SKM-1 (cell line): ENCODE measurements around the gene SYNGAP1.
A peak's percentile ranks its signal among the peaks of the same experiment; 100 is the strongest.
"Not testable (repeated sequence)": the region's sequence is repeated elsewhere in the genome, so short reads cannot be mapped to it uniquely, and the experiment has no call there.

Experiments used
- DNase-seq: peaks from one replicate; lab custom pipeline; 2025; ENCODE audit not compliant: unreplicated experiment; lab: John Stamatoyannopoulos, UW

Gene SYNGAP1

DNA sequence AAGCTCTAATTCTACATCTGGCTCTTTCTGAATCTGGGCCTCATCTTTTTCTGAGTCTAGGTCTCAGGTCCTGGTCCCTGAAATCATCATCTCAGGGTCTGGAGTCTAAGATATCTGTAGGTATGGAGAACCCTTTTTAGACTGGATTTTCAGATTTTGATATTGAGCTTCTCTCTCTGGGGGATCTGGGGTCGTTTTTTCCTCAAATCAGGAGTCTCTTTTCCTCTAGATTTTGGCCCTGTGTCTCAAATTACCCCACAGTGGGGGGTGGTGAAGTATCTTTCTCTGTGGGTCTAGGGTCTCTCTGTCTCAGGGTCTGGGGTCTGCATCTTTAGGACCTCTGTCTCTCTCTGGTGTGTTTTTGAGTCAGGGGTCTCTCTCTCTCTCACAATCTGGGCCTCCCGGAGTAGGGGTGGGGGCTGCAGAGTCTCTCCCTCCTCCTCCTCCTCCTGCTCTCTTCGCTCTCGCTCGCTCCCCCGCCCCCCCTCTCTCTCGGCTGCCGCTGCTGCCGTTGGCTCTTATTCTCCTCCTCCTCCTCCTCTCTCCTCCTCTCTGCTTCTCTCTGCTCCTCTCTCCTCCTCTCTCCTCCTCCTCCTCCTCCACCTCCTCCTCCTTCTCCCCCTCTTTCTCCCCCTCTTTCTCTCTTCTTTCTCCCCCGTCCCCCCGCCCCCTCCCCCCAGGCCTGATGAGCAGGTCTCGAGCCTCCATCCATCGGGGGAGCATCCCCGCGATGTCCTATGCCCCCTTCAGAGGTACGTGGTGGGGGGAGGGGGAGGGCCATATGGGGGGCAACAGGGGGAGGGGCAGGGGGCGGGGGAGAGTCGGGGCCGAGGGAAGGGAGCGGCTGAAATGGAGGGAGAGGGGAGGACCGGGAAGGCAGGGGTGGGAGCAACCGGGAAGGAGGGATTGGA is at the start of gene SYNGAP1:
SYNGAP1 (plus strand) TSS at position 486 of the 911 bp plus-strand sequence; CDS start at position 686, 200 bp downstream.
- no peak for DNase-seq

DNA sequence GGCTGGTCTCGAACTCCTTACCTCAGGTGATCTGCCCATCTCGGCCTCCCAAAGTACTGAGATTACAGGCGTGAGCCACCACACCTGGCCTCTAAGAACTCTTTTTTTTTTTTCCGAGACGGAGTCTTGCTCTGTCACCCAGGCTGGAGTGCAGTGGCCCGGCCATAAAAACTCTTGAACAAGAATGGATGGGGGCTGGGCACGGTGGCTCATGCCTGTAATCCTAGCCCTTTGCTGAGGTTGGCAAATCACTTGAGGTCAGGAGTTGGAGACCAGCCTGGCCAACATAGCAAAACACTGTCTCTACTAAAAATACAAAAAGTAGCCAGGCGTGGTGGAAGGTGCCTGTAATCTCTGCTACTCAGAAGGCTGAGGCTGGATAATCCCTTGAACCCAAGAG is 48.0 kb upstream of the SYNGAP1 start:
- not testable (repeated sequence) for DNase-seq

DNA sequence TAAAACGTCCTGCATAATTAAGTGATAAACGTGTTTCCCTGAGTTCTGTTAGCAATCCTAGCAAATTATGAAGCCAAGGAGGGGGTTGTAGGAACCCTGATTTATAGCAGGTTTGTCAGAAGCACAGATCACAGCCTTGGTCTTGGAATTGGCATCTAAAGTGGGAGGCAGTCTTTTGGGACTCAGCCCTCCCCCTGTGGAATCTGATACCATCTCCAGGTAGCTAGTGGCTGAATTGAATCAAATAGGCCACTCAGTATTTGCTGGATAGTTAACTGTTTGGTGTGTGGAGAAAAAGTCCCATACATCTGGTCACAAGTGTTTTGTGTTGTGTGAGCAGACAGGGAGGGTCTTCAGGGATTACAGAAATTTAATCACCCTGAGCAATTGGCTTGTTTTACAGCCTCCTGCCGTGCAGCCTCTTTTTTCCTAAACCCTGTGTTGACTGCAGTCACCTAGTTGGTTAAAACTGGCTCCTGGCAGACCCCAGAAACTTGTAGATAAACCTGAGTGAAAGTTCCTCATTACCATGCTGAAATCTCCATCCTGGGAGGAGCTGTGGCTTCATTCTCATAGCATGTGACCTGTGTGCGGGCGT is 47.2 kb upstream of the SYNGAP1 start:
- no peak for DNase-seq

DNA sequence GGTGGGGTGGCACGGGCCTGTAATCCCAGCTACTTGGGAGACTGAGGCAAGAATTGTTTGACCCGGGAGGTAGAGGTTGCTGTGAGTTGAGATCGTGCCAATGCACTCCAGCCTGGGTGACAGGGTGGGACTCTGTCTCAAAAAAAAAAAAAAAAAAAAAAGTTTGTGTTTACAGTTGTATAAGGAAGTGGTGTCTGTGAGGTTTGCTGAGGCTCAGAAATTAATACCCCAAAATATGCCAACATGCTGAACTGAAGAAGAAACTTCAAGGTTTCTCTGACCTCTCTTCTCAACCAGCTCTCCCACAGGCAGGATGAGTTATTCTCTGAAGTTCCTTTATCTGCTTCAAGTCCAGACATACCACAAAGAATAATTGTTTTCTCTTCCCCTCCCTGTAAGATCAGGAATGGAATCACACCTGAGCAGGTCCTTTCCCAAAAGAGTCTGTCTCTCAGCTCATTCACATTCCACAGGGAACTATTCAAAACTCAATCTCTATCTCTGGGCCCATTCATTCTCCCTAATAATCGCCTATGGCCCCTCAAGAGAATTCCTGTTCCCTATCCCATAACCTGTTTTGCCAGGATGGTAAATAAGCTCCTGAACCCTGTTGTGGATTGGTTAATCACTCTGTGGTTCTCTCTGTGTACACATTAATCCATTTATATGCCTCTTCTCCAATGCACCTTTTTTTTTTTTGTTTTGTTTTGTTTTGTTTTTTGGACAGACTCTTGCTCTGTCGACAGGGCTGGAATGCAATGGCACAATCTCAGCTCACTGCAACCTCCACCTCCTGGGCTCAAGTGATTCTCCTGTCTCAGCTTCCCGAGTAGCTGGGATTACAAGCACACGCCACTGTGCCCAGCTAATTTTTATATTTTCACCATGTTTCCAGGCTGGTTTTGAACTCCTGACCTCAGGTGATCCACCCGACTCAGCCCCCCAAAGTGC is 45.6 kb upstream of the SYNGAP1 start:
- no peak for DNase-seq

DNA sequence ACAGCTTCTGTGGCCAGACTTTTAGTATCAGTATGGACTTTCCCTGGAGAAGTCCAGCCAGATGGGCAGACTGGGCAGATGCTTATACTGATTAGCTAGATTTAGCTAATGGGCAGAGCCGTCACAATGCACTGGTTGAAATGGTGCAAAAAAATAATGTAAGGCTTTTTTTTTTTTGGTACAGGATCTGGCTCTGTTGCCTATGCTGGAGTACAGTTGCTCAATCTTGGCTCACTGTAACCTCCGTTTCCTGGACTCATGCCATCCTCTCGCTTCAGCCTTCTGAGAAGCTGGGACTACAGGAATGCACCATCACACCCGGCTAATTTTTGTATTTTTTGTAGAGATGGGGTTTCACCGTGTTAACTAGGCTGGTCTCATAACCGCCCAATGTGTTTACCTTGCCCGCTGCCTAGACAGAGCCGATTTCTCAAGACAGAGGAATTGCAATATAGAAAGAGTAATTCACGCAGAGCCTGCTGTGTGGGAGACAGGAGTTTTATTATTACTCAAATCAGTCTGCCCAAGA is 44.7 kb upstream of the SYNGAP1 start:
- DNase-seq, result peak; percentile 14

DNA sequence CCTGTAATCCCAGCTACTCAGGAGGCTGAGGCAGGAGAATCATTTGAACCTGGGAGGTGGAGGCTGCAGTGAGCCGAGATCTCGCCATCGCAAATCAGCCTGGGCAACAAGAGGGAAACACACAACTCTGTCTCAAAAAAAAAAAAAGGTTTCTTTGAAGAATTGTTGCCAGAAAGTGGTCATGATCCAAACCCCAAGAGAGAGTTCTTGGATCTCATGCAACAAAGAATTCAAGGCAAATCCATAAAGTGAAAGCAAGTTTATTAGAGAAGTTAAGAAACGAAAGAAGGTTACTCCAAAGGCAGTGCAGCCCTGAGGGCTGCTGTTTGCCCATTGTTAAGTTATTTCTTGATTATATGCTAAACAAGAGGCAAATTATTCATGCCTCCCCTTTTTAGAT is 42.7 kb upstream of the SYNGAP1 start:
- no peak for DNase-seq

DNA sequence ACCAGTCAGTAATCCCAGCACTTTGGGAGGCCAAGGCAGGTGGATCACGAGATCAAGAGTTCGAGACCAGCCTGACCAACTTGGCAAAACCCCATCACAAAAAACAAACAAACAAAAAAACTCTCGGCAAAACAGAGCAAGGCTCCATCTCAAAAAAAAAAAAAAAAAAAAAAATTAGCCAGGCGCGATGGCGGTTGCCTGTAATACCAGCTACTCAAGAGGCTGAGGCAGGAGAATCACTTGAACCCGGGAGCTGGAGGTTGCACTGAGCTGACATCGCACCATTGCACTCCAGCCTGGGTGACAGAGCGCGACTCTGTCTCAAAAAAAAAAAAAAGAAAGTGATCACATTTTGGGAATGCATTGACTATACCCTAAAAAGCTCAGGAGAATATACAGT is 40.7 kb upstream of the SYNGAP1 start:
- not testable (repeated sequence) for DNase-seq

DNA sequence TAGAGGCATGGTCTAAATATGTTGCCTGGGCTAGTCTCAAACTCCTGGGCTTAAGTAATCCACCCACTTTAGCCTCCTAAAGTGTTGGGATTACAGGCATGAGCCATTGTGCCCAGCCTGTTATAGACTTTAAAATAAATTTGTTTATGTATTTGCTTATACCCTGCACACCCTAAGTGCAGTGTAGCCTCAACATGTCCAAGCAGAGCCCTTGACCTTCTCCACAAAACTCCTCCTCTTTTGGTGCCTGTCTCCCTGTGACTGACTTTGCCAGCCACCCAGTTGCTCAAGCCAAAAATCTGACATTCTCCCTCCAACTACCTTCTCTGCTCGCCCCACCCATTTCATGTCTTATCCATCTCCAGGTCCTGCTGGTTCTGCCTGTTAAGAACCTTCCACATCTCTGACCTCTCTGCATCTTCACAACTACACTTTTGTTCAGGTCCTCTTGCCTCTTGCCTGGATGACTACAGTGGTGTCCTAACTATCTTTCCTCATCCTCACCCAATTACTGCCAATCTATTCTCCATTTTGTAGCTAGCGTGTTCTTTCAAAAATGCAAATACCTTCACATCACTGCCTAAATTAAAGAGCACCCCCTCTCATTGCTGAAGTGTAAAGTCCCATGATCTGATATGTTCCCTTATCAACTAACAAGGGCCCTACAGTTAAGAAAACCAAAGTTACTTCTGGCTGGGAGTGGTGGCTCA is 39.4 kb upstream of the SYNGAP1 start:
- no peak for DNase-seq

DNA sequence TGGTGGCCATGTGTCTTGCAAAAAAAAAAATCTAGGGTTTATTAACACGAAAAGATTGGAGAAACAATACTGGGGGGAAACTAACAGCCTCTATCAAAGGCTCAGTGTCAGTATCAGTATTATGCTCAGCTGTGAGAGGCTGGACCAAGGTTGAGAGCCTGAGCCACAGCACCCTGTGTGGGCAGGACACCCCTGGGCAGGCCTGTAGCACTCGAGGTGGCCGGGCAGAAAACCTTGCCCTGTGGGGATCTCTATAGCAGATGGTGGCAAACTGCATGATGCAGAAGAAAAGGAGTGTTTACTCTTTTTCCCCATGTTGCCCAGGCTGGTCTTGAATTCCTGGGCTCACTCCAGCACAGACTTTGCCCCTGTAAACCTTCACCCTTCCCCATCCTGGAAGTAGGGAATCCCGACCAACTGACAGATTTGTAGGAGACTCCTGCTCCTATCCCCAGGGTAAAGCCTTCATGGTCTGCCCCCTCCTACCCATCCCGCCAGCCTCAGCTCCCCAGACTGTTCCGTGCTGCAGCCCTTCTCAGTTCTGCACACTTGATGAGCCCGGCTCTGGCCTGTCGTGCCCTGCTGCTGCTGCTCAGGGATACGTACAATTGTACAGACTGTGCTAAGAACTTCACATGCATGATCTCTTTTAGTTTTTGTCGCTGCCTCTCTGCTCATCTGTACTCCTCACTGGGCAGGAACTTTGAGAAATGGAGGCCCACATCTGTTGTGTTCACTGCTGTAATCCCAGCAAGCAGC is 36.3 kb upstream of the SYNGAP1 start:
- DNase-seq, result no peak

DNA sequence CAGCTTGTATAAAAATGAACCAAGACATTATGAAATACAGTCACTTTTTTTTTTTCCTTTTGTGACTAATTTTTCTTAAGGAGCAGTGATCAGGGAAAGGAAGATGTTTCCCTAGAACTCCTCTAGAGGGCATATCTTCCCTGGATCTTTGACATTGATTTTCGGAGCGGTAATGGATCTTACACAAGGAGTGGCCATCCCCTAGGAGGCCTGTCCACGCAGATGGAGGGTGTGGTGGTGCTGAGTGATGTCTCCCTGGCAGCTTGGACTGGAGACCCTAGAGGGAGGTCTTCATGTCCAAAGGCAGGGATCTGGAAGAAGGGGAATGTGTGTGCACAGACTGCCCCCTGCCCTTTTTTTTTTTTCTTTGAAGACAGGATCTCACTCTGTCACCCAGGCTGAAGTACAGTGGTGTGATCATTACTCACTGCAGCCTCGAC is 35.3 kb upstream of the SYNGAP1 start:
- DNase-seq, result no peak

DNA sequence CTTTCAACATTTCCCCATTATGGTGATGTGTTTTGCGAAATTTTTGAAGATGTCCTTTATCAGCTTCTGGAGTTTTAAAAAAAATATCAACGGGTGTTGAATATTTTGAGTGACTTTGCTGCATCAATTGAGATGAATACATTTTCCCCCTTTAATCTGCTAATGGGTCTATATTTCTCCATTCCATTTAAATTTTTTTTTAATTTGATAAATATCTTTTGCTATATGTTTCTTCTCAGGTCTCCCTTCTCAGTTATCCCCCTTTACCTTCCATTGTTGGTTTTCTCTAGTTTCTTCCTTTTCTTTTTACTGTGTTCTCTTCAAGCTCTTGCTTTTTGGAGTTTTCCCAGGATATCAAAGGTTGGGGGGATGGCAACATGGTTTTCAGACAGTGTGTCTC is 29.7 kb upstream of the SYNGAP1 start:
- DNase-seq, result no peak

DNA sequence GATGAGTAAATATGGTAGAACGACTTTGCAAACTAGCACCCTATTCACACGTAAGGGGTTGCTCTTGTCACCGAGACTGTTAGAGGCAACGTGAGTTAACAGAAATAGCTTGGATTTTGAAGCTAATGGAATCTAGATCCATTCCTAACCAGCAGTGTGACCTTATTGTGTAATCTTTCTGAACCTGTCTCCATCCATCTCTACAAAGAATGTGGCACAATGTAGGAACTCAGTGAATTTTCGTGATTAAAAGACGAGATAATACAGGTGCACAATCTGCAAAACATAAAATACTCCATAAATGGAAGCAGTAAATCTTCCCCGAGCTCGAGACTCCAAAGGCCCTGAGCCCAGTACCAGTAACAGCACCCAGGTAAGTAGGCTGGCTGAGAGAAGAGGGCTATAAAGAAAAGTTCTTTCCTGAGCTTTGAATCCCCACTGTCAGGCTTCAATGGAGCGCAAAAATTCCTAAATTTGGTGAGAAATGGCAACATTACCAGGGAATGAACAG is 29.0 kb upstream of the SYNGAP1 start:
- DNase-seq, result no peak

DNA sequence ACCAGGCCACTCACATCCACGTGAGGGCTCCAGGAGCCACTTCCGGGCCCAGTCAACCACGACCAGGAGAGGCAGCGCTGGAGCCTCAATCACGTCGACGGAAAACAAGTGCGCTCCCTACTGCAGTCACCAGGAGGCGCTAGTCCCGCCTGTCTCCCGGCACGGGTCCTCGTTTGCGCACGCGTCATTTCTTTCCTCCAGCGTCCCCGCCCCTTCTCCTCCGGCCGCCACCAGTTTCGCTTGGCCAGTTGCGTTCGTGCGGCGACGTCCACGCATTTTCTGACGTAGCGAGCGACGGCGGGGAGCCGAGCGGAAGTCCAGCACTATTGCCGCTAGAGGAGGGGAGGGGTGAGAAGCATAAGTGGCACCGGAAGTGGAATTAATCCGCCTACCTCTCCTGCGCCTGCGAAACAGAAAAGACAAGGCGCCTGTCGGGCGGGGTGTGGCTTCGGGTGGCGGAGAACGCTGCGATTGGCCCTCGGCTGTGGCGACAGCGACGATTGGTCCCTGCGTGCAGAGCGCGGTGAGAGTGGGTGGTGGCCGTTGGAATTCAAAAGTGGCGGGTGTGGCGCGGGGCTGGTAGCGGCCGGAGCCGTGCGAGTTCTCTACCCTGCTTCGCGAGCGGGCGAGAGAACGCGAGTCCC is 28.5 kb upstream of the SYNGAP1 start, which contains the start of gene KIFC1:
KIFC1 (plus strand) TSS at position 546 of the 644 bp plus-strand sequence. CDS start 163 bp downstream, outside the sequence.
- DNase-seq, result peak; percentile 98

DNA sequence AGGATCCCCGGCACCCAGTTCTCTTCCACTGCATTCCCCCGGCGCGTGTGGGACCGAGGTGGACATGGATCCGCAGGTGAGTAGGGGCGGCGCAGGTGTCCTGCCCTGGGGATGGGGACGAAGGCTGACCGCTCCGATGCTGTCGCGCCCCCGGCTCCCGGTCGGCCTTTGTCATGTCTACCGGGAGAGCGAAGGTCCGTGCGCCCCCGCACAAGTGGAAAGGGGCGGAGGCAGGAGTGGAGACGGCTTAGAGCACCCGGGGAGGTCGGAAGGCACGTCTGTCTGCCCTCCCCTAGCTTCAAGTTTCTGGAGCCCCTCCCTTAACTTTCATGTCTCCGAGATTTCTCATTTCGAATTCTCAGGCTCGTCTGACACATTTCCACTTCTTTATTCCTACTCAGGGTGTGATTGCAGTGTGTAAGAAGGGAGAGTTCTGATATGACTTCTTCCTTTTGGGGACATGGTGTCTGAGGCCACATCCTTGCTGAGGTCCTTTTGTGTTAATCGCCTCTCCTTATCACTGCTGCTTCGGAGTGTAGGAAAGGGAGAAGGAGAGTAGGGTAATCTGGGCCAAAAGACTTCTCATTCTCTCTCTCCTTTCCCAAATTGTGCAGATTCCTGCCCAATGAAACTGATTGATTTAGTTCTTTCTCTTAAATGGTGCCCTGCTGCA is 27.8 kb upstream of the SYNGAP1 start:
- no peak for DNase-seq

DNA sequence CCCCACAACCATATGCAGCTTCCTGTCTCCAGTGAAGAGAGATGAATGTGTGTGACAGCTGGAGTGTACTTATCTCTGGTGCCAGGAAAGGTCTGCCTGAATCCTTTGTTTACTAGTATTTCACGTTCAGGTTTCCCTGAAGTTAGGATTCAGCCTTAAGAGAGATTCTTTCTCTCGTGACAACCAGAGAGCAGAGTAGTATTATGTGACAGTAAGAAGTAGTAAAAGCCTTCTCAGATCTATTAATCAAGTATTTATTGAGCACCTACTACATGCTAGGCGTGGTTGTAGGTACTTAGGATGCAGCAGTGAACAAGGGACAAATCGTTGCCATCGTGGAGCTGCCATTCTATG is 27.3 kb upstream of the SYNGAP1 start:
- no peak for DNase-seq

DNA sequence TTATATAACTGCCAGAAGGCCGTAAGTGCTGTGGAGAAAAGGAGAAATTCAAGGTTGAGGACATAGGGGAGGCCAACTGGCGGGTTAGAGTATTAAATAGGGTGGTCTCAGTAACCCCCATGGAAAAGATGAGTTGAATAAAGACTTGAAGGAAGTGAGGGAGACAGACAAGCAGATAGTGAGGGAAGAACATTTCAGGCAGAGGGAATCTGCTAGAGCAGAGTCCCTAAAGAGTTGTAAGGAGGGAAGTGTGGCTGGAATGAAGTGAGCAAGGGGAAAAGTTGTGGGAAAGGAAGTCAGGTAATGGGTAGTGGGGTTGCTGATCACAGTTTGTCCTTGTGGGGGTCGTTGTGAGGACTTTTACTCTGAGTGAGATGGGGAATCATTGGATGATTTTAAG is 26.9 kb upstream of the SYNGAP1 start:
- no peak for DNase-seq

DNA sequence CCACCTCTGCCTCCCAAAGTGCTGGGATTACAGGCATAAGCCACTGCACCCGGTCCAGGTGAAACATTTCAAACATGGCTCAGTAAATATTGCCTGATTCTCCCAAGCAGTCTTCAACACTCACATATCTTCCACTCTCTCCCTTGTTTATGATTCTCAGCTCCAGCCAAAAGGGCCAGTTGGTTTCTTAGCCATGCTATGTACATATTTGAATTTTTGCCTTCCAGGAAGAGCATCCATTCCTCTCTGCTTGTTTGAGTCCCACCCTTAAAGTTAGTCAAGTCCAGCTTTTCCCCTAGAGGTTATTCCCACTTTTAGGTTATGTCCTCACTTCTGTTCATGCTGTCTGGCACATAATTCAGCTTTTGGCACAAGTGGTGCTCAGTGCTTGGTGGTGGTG is 22.3 kb upstream of the SYNGAP1 start:
- DNase-seq, result no peak

DNA sequence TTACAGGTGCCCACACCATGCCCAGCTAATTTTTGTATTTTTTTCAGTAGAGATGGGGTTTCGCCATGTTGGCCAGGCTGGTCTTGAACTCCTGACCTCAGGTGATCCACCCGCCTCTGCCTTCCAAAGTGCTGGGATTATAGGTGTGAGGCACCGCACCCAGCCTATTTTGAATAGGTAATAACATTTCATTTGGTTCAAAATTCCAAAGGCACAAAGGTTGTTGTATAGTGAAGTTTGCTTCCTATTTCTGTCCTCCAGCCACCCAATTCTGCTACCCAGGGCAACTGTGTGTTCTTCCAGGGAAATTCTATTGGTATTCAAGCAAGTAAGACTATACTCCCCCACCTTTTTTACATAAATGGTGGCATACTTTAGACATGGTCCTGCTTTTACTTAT is 21.3 kb upstream of the SYNGAP1 start:
- DNase-seq, result not testable (repeated sequence)
